ENCODE data around the gene IP6K2.
A peak's percentile ranks its signal among the peaks of the same experiment; 100 is the strongest.

Gene IP6K2

DNA sequence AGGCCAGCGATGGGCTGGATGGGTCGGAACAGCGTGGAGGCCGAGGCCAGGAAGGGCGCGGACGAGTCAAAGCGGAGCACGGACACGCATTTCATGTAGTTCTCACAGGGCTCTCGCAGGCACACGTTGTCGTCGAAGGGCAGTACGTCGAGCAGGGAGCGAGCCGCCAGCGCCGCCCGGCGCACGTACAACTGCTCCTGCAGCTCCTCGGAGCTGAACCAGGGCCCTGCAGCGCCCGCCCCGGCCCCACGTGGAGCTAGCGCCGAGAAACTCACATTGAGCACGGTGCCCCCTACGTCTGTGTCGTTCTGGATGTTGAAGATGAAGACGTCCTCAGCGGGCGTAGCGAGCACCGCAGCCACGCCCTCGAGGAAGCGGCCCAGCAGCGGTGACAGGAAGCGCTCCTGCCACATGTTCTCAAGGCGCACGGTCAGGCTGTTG, 60.2 kb downstream of the IP6K2 start:
- H3K4me3 Mint-ChIP-seq, result no peak overlapping the region
- TF ChIP-seq, protein P1, sequence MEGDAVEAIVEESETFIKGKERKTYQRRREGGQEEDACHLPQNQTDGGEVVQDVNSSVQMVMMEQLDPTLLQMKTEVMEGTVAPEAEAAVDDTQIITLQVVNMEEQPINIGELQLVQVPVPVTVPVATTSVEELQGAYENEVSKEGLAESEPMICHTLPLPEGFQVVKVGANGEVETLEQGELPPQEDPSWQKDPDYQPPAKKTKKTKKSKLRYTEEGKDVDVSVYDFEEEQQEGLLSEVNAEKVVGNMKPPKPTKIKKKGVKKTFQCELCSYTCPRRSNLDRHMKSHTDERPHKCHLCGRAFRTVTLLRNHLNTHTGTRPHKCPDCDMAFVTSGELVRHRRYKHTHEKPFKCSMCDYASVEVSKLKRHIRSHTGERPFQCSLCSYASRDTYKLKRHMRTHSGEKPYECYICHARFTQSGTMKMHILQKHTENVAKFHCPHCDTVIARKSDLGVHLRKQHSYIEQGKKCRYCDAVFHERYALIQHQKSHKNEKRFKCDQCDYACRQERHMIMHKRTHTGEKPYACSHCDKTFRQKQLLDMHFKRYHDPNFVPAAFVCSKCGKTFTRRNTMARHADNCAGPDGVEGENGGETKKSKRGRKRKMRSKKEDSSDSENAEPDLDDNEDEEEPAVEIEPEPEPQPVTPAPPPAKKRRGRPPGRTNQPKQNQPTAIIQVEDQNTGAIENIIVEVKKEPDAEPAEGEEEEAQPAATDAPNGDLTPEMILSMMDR (IDR thresholded peaks at IDR 0.05), result no peak
- H3K27ac Mint-ChIP-seq, result no peak overlapping the region
- DNase-seq, result no peak
- H3K4me1 Mint-ChIP-seq, result peaks cover 34% of the 10 kb centered on the region
- H3K27me3 Mint-ChIP-seq (ENCODE audit: low read depth, poor library complexity), result peaks cover 13% of the 10 kb centered on the region
- H3K36me3 Mint-ChIP-seq (ENCODE audit: low read depth), result peaks cover 45% of the 10 kb centered on the region
- peaks cover 4% of the 10 kb centered on the region for H3K9me3 Mint-ChIP-seq

DNA sequence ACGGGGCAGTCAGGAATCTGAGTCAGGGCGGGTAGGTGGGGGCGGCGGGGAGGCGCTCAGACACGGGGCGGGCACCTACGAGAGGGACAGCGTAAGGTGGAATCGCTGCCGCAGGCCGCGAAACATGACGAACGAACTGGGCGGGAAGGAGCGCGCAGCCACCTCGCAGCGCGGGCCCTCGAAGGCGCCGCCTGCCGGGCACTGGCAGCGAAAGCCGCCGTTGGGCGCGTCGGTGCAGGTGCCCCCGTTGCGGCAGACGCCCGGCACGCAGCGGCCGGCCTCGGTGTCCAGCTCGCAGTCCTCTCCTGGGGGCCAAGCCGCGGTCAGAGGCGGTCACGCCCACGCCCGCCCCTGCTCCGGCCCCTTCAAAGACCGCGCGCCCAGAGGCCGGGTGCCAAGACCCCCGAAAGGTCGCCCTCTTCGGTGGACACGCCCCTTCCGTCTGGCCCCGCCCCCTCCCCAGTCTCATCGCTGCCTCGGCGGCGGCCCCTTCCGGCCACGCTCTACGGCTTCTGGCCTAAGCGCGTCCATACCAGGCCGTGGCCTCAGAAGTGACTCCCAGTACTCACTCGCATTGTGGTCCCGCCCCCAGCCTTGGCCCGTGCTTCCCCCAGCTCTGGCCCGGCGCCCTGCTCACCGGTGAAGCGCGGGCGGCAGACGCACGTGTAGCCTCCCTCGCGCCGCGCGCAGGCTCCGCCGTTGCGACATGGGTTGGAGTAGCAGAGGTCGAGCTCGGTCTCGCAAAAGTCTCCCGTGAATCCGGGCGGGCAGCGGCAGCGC, 60.8 kb downstream of the IP6K2 start:
- H3K4me3 Mint-ChIP-seq, result peak overlapping the region; percentile 61
- TF ChIP-seq, protein P1 (IDR thresholded peaks at IDR 0.05), result peak; percentile 61
- H3K9me3 Mint-ChIP-seq, result peaks cover 4% of the 10 kb centered on the region
- peak; percentile 95 for DNase-seq
- H3K27me3 Mint-ChIP-seq (ENCODE audit: low read depth, poor library complexity), result peaks cover 13% of the 10 kb centered on the region
- peaks cover 45% of the 10 kb centered on the region for H3K36me3 Mint-ChIP-seq (ENCODE audit: low read depth)
- H3K27ac Mint-ChIP-seq, result no peak overlapping the region
- H3K4me1 Mint-ChIP-seq, result peaks cover 34% of the 10 kb centered on the region

DNA sequence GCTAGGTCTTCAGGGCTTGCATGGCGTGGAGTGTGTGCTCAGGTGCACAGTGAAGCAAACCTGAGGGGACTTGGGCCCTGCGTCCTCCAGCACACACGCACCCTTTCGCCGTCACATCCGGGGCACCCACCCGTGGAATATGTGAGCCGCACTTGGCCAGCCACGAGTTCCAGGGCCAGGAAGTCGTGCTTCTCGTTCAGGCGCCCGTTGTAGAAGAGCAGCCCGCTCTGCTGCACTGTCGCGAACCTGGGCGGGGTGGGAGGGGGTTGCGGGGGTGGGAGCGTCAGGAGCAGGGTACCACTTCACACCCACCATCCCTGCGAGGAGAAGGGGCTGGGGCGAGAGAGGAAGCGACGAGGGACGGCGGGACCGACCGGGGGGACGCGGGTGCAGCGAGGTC, 61.4 kb downstream of the IP6K2 start:
- peaks cover 50% of the 10 kb centered on the region for H3K36me3 Mint-ChIP-seq (ENCODE audit: low read depth)
- TF ChIP-seq, protein P1 (IDR thresholded peaks at IDR 0.05), result no peak
- DNase-seq, result no peak
- H3K4me3 Mint-ChIP-seq, result peak overlapping the region; percentile 69
- H3K27me3 Mint-ChIP-seq (ENCODE audit: low read depth, poor library complexity), result peaks cover 13% of the 10 kb centered on the region
- H3K9me3 Mint-ChIP-seq, result peaks cover 4% of the 10 kb centered on the region
- peaks cover 41% of the 10 kb centered on the region for H3K4me1 Mint-ChIP-seq
- H3K27ac Mint-ChIP-seq, result no peak overlapping the region

DNA sequence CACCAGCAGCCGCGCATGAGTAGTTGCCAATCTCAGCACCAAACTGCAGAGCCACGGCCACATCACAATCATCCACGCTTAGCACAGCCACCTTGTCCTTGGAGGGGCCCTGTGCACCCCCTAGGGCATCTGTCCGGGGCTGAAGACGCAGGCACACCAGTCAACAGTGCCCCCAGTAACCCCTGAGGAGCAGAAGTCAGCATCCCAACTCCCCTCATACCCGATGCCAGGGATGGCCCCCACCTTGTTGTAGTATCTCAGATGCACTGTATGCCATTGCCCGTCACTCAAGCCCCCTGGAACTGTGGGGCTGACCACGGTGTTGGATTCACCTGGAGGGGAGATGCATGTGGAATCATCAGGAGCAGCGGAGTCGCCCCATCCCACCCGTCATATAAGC, 62.0 kb downstream of the IP6K2 start:
- peaks cover 45% of the 10 kb centered on the region for H3K36me3 Mint-ChIP-seq (ENCODE audit: low read depth)
- TF ChIP-seq, protein P1 (IDR thresholded peaks at IDR 0.05), result no peak
- H3K4me1 Mint-ChIP-seq, result peaks cover 41% of the 10 kb centered on the region
- peak overlapping the region; percentile 69 for H3K4me3 Mint-ChIP-seq
- H3K27me3 Mint-ChIP-seq (ENCODE audit: low read depth, poor library complexity), result peaks cover 13% of the 10 kb centered on the region
- H3K27ac Mint-ChIP-seq, result no peak overlapping the region
- DNase-seq, result no peak
- peaks cover 4% of the 10 kb centered on the region for H3K9me3 Mint-ChIP-seq

DNA sequence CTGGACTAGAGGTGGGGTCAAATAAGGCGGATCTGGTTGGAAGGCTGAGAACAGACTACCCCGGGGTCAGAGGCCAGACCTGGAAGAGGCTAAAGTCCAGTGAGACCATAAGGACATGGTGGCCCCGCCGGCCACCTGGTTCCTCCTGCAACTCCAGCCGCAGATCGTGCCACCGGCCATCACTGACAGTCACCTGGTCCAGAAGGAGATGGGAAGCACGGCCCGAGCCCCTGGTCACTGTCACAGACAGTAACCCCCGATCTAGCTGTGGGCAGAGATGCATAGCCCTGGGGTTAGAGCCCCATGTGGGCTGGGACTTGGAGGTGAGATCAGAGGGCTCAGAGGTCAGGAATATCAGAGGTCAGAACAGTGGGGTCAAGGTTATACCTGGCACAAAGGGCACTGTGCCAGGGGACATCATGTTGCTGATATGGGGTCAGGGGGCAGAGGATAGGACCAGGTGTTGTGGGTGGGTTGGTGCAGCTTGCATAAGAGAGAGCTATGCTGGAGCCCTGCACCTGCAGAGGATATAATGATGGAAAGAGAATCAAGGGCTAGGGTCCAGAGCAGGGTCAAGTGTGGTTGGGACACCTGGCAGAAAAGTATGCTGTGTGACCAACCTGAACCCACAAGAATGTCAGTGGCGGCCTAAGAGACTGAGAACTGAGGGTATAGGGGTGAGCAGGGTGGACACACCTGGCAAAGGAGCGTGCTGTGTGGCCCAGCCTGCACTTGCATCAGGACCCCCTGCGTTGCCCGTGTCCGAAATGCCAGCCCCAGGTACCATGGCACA, 63.9 kb downstream of the IP6K2 start:
- Mint-ChIP-seq H3K36me3 (ENCODE audit: low read depth) (peaks cover 26% of the 10 kb centered on the region), H3K4me3 (no peak overlapping the region), H3K9me3 (no peaks in the 10 kb centered on the region), H3K27me3 (ENCODE audit: low read depth, poor library complexity) (peaks cover 13% of the 10 kb centered on the region), H3K4me1 (peaks cover 41% of the 10 kb centered on the region), H3K27ac (no peak overlapping the region)
- TF ChIP-seq, protein P1 (IDR thresholded peaks at IDR 0.05), result no peak
- DNase-seq, result no peak

Data from nephron progenitor cell (in vitro differentiated cells).